ENCODE data around the gene TTLL13.

Gene TTLL13

DNA sequence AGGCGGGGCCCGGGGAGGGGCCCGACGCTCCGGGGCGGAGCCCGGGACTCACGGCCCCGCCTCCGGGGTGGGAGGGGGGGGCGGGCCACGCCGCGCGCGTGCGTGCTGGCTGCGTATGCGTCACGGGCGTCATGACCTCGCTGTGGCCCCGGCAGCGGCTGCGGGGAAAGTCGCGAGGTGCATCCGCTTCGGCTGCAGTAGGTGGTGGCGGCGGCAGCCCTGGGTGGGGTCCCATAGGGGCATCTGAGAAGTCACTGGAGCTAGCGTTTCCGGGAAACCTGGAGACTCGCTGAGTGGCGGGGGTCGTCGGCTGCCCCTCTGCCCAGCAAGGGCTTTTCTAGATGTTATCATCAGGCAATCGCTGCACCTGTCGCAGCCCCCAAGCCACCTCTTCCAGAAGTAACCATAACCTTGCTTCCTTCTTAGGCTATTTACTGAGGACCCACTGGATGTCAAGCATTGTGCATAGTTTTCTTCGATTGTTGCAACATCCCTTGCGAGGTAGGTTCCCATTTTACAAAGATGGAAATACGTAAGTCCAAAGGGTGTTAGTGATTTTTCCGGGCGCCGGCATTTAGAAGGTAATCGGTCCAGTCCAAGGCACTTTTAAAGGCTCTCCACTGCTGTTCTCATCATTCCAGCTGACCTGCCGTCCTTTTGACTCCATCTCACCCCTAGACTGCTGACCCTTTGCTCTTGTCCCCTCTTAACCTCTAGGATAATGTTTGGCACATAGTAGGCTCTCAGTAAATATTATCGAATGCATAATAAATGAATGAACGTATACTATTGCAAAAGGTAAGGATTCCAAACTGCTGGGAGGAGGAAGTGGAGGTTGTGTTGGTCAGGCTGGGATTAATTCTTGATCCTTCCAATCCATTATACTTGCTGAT is 15.0 kb upstream of the TTLL13 start, which contains the start of gene GDPGP1:
Gene GDPGP1, plus strand, starts transcription at position 114 of the 893 bp plus-strand sequence. CDS start 6,700 bp downstream, outside the sequence.
- peak; percentile 23 to 25 for DNase-seq (ENCODE audit: low read depth in 2 of 2)
- H3K4me3 ChIP-seq (replicated peaks in 1 of 2; ENCODE audit: low read depth in 2 of 2, low read length in 2 of 2): peak within 1 kb of the TSS; percentile 84 to 90
- TF ChIP-seq, protein P1, sequence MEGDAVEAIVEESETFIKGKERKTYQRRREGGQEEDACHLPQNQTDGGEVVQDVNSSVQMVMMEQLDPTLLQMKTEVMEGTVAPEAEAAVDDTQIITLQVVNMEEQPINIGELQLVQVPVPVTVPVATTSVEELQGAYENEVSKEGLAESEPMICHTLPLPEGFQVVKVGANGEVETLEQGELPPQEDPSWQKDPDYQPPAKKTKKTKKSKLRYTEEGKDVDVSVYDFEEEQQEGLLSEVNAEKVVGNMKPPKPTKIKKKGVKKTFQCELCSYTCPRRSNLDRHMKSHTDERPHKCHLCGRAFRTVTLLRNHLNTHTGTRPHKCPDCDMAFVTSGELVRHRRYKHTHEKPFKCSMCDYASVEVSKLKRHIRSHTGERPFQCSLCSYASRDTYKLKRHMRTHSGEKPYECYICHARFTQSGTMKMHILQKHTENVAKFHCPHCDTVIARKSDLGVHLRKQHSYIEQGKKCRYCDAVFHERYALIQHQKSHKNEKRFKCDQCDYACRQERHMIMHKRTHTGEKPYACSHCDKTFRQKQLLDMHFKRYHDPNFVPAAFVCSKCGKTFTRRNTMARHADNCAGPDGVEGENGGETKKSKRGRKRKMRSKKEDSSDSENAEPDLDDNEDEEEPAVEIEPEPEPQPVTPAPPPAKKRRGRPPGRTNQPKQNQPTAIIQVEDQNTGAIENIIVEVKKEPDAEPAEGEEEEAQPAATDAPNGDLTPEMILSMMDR (IDR thresholded peaks at IDR 0.05; ENCODE audit: low read depth, low read length): no peak

DNA sequence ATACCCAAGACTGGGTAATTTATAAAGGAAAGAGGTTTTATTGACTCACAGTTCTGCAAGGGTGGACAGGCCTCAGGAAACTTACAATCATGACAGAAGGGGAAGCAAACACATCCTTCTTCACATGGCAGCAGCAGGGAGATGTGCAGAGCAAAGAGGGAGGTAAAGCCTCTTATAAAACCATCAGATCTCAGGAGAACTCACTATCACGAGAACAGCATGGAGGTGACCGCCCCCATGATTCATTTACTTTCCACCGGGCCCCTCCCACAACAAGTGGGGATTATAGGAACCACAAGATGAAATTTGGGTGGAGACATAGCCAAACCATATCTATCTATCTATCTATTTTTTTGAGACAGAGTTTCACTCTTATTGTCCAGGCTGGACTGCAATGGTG is 10.0 kb upstream of the TTLL13 start:
- TF ChIP-seq, protein P1 (IDR thresholded peaks at IDR 0.05; ENCODE audit: low read depth, low read length): no peak
- H3K4me3 ChIP-seq (replicated peaks in 1 of 2; ENCODE audit: low read depth in 2 of 2, low read length in 2 of 2): no peak overlapping the region
- no peak for DNase-seq (ENCODE audit: low read depth in 2 of 2)

DNA sequence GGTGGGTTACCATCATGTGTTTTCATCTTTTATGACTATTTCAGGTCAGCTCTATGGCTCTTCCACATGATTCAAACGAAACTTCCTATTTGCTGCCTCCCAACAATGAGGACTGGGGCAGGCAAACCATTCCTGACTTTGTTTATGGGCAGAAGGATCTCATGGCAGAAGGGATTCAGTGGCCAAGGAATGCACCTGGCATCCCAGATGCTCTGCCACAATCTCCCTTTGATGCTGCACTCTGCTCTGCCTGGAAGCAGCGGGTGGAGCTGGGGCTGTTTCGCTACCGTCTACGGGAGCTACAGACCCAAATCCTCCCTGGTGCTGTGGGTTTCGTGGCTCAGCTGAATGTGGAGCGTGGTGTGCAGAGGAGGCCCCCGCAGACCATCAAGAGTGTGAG is 8.5 kb upstream of the TTLL13 start:
- TF ChIP-seq, protein P1 (IDR thresholded peaks at IDR 0.05; ENCODE audit: low read depth, low read length): no peak
- DNase-seq (ENCODE audit: low read depth in 2 of 2): no peak
- no peak overlapping the region for H3K4me3 ChIP-seq (replicated peaks in 1 of 2; ENCODE audit: low read depth in 2 of 2, low read length in 2 of 2)

DNA sequence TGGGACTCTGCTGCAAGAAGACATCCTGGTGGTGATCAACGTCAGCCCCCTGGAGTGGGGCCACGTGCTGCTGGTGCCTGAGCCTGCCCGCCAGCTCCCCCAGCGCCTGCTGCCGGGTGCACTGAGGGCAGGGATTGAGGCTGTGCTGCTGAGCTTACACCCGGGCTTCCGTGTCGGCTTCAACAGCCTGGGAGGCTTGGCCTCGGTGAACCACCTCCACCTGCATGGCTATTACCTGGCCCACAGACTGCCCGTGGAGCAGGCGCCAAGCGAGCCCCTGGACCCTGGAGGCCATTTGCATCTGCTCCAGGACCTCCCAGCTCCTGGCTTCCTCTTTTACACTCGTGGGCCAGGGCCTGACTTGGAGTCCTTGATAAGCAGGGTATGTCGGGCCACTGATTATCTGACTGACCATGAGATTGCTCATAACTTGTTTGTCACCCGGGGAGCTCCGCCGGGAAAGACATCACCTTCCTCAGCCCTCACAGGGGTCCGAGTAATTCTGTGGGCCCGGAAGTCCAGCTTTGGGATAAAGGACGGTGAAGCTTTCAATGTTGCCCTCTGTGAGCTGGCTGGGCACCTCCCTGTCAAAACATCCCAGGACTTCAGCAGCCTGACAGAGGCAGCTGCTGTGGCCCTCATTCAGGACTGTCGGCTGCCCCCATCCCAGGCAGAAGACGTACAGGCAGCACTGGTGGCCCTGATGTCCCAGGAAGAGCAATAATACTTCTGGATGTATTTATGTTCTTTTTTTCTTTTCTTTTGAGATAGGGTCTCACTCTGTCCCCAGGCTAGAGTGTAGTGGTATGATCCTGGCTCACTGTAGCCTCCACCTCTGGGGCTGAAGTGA is 7.8 kb upstream of the TTLL13 start:
- TF ChIP-seq, protein P1 (IDR thresholded peaks at IDR 0.05; ENCODE audit: low read depth, low read length): no peak
- no peak overlapping the region for H3K4me3 ChIP-seq (replicated peaks in 1 of 2; ENCODE audit: low read depth in 2 of 2, low read length in 2 of 2)
- no peak for DNase-seq (ENCODE audit: low read depth in 2 of 2)

DNA sequence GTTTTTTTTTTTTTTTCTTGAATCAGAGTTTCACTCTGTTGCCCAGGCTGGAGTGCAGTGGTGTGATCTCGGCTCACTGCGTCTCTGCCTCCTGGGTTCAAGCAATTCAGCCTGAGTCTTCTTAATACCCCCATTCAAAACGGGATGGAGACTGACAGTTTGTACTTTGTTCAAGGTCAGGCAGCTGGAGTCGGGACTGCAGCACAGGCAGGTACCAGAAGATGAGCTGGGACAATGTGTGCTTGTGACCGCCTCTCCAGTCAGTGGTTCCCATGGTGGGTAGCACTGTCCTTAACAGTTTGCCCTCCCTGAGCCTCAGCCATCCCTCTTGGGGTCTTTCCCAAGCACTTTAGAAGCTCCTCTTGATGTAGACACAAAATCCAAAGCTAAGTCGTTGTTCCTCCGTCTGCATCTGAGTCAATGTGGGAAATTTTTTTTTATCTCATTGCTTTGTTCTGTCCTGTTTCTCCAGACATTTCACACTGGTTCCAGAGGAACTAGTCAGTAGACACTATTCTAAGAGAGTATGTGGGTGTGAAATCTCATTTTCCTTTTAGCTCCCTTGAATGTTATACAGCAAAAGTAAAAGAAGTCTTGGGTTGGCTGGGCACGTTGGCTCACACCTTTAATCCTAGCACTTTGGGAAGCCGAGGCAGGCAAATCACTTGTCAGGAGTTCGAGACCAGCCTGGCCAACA is 5.3 kb upstream of the TTLL13 start:
- no peak overlapping the region for H3K4me3 ChIP-seq (replicated peaks in 1 of 2; ENCODE audit: low read depth in 2 of 2, low read length in 2 of 2)
- DNase-seq (ENCODE audit: low read depth in 2 of 2): no peak
- TF ChIP-seq, protein P1 (IDR thresholded peaks at IDR 0.05; ENCODE audit: low read depth, low read length): no peak

DNA sequence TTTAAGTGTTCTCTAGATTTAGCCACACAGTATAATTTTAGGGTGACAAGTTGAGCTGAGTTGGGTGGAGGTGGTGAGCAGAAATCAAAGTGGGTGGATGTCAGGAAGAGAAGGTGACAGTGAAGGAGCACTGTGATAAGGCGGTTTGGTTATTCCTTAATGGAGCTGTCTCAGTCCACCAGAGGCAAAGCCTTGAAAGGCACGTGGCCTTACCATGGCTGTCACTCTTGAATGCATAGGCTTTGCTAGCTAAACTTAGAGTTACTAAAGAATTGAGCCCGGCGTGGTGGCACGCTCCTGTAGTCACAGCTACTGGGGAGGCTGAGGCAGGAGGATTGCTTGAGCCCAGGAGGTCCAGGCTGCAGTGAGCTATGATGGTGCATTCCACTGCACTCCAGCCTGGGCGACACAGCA is 560 bp upstream of the TTLL13 start:
- no peak overlapping the region for H3K4me3 ChIP-seq (replicated peaks in 1 of 2; ENCODE audit: low read depth in 2 of 2, low read length in 2 of 2)
- no peak for DNase-seq (ENCODE audit: low read depth in 2 of 2)
- TF ChIP-seq, protein P1 (IDR thresholded peaks at IDR 0.05; ENCODE audit: low read depth, low read length): no peak
